GM18499 (cell line): ENCODE measurements around the gene SIAH3.
"Not testable (repeated sequence)": the region's sequence is repeated elsewhere in the genome, so short reads cannot be mapped to it uniquely, and the experiment has no call there.

Experiments used
- ATAC-seq: cut with Tn5 transposase; IDR thresholded peaks from one replicate; pipeline ENCODE4 v1.9.1; 2021; ENCODE audit warnings: moderate number of reproducible peaks; ENCODE audit not compliant: insufficient read depth, unreplicated experiment

Gene SIAH3

GRCh38 chr13:45851171-45851921 is at the start of gene SIAH3:
Gene SIAH3 (minus strand): TSS chr13:45851753. CDS start chr13:45851629, 124 bp downstream.
- no peak for ATAC-seq

GRCh38 chr13:45899406-45899805 is 47.9 kb upstream of the SIAH3 start:
- no peak for ATAC-seq

- ATAC-seq = no peak
Observed at GRCh38 chr13:45897562-45897961, 46.0 kb upstream of the SIAH3 start.

- ATAC-seq = no peak
Observed at GRCh38 chr13:45896285-45896684, 44.7 kb upstream of the SIAH3 start.

GRCh38 chr13:45895881-45896280 is 44.3 kb upstream of the SIAH3 start:
- no peak for ATAC-seq

- ATAC-seq = no peak
Observed at GRCh38 chr13:45892513-45892912, 41.0 kb upstream of the SIAH3 start.

- no peak for ATAC-seq
Observed at GRCh38 chr13:45889590-45890243, 38.2 kb upstream of the SIAH3 start.

GRCh38 chr13:45886466-45886865 is 34.9 kb upstream of the SIAH3 start:
- no peak for ATAC-seq

GRCh38 chr13:45885194-45885593 is 33.6 kb upstream of the SIAH3 start:
- no peak for ATAC-seq

GRCh38 chr13:45882626-45883025 is 31.1 kb upstream of the SIAH3 start:
- ATAC-seq = no peak

GRCh38 chr13:45881353-45881752 is 29.8 kb upstream of the SIAH3 start:
- no peak for ATAC-seq

GRCh38 chr13:45880242-45880641 is 28.7 kb upstream of the SIAH3 start:
- no peak for ATAC-seq

GRCh38 chr13:45879666-45880065 is 28.1 kb upstream of the SIAH3 start:
- no peak for ATAC-seq

- ATAC-seq = no peak
Observed at GRCh38 chr13:45878966-45879365, 27.4 kb upstream of the SIAH3 start.

- no peak for ATAC-seq
Observed at GRCh38 chr13:45876781-45877180, 25.2 kb upstream of the SIAH3 start.

- no peak for ATAC-seq
Observed at GRCh38 chr13:45875951-45876350, 24.4 kb upstream of the SIAH3 start.

GRCh38 chr13:45873491-45874325 is 22.2 kb upstream of the SIAH3 start:
- ATAC-seq = no peak

- ATAC-seq = no peak
Observed at GRCh38 chr13:45872566-45872965, 21.0 kb upstream of the SIAH3 start.

GRCh38 chr13:45871201-45871600 is 19.6 kb upstream of the SIAH3 start:
- not testable (repeated sequence) for ATAC-seq

GRCh38 chr13:45870232-45870631 is 18.7 kb upstream of the SIAH3 start:
- no peak for ATAC-seq

GRCh38 chr13:45865414-45865813 is 13.9 kb upstream of the SIAH3 start:
- ATAC-seq = no peak
